Stimulated activated CD8-positive, alpha-beta memory T cell treated with anti-CD3 and anti-CD28 coated beads, Interleukin-4, amount 100 ng/mL, for 48 hours (primary cell): ENCODE results near the gene MTNR1B.

ENCODE experiments used
- DNase-seq: peaks from one replicate; pipeline ENCODE4 v3.0.0-alpha.2; 2020

MTNR1B gene

DNA sequence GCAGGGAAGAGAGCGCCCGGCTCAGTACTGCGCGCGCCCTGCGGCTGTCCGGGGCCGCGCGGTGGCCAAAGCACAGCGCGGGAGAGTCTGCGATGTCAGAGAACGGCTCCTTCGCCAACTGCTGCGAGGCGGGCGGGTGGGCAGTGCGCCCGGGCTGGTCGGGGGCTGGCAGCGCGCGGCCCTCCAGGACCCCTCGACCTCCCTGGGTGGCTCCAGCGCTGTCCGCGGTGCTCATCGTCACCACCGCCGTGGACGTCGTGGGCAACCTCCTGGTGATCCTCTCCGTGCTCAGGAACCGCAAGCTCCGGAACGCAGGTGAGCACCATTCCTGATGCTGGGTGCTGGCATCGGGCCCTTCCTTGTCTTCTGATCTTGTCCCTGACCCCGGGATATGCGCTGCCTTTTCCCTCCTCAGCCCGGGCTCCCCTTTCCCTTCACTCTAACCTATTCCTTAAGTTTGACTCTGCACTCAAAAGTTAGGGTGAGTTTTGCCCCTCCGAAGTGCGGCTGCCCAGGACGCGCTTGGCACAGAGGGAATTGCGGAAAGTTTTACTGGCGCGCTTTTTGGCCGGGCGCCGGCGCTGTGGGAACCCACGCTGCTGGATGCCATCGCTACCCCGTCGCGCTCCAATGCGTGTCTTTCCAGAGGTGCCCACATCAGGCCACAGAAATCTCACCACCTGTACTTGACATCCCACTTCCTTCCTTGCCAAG lies at the start of gene MTNR1B:
Gene MTNR1B (plus strand): TSS at position 18 of the 714 bp plus-strand sequence. CDS start 75 bp downstream, at position 93.
- no peak for DNase-seq

DNA sequence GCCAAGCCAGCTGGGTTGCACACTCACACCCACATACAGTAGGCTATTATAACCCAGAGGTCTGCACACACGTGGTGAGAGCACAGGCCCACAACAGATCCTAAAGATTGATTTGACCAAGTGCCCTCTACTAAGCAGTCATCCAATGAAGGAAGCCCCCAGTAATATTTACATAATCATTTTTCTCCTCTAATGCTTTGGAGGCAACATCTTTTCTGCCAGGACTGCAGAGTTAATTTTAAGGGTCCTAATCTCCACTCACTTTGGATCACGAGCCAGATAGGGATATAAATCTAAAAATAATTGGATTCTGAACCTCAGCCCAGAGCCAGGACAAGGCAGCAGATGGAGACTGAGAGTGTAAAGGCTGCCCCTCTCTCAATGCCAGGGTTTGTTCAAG lies 49.1 kb upstream of the MTNR1B start:
- DNase-seq: no peak

DNA sequence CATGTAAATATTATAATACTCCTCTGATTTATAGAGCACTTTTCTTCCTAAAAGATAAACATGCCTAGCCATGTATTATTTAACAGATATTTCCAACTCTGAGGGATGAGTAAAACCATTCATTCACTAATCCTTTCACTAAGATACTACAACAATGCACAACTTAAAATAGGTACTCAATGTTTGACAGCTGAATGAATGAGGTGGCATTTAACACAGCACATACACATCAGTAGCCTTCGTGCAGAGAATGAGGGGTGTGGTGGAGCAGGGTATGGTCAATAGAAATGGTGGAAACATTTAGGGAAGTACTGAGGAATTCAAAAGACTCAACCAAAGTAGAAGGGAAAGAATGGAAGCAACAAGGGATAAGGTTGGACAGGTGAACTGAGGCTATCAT lies 46.7 kb upstream of the MTNR1B start:
- DNase-seq: no peak

DNA sequence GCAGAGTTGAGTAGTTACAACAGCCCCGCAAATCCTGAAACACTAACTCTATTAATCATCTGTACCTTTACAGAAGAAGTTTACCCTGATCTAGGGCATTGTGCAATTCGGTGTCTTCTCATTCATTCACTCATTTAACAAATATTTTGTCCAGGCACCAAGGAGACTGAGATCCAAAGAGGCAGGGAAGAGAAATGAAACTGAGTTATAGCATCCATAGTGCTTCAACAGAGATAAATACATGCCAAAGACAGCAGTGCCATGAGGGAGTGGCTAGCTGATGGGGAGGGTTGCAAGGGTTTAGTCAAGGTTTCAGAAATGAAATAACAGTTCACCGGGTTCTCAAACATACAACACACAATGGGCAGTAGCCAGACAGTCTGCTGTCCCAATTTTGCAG lies 40.2 kb upstream of the MTNR1B start:
- DNase-seq: no peak

DNA sequence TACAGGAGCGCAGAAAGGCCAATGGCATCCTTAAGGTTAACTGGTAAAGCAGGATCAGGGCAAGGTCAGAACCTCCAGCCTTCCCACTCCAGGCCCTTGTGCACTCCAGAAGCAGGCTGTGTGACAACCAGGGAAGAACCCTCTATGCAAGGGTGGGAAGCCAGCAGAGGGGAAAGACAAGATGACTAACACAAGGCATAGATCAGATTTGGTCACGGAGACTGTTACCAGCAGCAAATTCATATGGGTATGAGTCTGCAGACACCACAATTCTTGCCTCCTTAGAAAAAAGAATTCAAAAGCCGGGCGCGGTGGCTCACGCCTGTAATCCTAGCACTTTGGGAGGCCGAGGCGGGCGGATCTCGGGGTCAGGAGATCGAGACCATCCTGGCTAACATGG lies 39.8 kb upstream of the MTNR1B start:
- DNase-seq: no peak

DNA sequence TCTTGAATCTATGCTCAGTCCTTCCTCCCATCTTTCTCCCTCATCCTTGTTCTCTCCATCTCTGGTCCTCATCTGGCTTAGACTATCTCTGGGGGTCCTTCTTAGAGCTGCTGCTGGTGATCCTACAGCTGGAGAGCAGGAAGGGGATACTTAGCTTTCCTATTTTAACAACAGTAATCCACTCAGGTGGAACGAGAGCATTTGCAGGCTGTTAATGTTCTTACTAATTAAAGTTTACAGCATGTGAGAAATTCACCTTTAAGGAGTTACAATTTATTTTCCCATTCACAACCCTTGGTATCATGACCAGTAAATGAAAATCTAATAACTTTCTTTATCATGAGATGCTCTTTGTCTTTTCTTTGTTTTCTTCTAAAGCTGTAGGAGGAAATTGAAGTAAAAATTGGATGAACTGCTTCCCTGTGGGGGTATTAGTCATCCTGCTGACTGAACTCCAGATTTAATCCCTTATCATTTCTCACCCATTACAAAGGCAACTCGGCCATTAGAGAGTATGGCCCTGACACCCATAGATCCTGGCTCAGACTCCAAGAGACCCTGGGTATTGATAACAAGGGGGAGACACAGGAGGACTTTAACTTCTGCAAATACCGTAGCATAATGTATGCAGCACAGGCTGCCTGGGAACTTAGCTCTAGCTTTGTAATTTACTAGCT lies 37.6 kb upstream of the MTNR1B start:
- DNase-seq: no peak

DNA sequence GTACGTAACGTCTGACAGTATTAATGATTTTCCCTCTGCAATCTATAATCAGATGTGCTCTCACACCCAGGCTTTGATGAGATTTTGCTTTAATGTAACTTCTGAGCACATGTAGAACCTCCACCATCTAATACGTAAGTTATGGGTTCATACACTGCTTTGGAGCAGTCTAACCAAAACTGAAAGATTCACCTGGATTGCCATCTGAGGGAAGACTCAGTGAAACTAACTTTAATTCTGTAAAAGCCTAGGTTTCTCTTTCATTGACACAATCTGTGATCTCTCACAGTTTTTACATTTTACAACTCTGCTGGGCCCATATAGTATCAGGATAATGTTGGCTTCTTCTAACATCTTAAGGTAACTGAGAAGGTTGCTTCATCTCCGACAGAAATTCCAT lies 30.1 kb upstream of the MTNR1B start:
- DNase-seq: no peak

DNA sequence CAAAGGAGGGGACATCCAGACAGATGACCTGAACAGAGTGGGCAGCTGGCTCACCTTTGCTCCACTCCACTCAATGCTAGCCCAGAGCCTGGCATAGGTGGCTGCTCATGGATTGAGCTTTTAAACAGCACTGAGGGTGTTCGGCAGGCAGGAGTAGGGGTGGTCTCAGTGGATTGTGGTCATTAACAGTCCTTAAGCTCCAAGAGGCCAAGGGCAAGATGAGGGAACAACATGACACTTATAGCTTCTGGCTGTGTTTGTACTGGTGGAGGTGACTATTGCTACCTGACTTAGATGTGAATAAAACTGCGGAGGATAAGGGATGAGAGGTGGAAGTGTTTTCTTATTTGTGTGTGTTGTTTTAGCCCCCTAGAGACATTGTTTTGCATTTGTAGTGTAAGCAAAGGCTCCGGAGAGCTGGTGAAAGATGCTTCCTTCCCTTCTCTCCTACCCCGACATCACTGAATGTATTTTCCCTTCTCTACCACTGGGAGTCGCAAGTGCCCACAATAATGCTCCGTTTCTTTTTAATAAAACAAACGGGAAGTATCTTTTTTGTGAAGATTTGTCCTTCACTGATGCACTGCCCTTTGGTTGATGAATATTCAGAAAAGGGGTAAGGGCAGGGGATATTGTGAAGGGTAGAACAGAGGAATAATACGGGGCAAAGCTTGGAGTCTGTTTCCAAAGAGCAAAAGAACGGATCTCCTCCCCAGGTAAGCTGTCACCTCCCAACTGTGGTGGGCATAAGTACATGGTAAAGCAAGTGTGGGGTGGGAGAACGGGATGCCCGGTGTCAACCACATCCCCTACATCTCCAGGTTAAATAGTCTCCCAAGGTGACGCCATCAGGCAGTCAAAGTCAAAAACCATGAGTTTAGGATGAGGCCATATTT lies 27.5 kb upstream of the MTNR1B start:
- DNase-seq: no peak

DNA sequence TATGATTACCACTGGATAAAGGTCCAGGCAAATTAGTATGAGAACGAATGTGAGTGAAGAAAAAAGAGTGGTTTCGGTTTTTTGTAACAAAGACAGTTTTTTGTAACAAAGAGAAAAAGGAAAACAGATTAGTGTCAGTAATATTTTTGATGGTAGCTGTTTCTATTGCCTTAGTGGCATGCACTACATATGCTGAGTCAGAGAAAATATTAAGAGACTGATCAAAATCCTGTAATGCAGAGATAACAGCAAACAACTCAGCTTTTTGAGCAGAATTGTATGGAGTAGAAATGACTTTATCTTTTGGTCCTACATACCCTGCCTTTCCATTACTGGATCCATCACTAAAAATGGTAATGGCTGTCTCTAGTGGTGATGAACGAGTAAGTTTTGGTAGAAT lies 22.7 kb upstream of the MTNR1B start:
- DNase-seq: no peak

DNA sequence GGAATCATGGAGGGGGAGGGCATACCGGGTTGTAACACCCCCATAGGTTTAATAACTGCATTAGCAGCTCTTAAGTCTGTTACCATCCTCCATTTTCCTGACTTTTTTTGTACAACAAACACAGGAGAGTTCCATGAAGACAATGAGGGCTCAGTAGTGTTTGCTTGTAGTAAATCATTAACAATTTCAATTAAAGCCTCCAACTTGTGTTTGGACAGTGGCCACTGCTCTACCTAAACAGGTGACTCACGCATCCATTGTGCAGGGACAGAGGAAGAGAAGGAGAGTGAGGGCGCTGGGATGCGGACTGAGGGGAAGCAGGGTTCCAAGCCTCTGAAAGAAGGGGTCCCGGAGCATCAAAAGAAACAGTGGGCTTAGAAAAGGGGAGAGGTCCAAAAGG lies 21.3 kb upstream of the MTNR1B start:
- no peak for DNase-seq

DNA sequence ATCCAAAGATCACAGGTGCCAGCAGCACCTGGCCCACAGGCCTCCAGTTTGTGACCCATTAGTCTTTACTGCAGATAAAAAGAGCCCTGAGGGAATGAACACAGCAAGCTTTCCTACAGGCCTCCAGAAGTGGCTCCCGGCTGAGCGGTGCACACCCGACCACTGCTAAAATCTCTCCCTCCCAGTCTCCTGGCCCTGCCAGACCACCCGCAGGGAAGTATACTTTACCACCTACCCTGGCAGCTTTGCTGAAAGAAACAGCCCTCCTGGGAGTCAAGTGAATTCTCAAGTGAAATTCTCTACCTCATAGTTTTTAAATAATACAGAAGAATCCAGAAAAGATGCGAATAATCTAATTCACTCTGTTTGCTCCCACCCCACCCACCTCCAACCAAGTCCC lies 15.4 kb upstream of the MTNR1B start:
- no peak for DNase-seq

DNA sequence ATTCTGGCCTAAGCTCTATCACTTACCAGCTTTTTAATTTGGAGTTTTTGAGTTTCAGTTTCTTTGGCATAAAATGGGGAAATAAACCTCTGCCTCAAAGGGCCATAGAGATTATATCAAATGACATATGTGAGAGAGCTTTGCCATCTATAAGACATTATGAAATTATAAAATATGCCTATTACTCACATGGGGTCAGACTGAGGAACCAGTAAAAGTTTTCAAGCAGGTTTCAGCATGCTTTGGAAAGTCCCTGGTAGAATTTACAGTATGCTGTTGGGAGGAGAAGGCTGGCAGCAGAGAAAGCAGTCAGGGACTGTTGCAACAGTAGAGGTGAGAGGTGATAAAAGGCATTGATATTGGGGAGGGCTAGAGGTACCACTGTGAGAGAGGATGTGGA lies 13.6 kb upstream of the MTNR1B start:
- no peak for DNase-seq

DNA sequence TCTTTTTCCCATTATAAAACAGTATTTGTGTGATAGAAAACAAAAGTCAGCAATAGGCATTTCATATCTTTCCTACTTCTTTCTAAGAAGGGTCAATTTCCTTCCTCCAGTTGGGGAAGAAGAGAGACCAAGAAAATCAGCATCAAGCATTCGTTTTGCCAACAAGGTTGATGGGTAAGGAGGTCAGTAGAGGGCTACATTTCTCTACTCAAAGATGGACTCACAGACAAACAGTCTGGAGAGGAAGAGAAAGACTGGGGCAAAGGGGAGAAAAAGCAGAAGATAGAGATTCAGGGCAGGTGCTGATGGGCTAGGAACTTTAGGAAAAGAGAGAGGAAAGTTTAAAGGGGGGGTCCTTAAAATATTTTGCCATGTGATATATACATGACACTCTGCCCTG lies 8.6 kb upstream of the MTNR1B start:
- no peak for DNase-seq

DNA sequence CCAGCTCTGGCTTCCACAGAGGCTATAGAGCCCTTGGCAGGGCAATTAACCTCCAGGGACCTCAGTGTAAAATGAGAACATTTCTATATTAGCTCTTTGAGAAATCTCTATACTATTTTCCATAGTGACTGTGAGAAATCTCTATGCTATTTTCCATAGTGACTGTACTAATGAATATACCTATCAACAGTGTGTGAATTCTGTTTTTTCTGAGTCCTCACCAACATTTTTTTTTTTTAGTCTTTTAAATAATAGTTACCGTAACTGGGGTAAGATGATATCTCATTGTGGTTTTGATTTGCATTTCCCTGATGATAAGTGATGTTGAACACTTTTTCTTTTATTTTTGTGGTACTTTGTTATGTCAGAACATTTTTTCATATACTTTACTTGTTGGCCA lies 7.0 kb upstream of the MTNR1B start:
- no peak for DNase-seq

DNA sequence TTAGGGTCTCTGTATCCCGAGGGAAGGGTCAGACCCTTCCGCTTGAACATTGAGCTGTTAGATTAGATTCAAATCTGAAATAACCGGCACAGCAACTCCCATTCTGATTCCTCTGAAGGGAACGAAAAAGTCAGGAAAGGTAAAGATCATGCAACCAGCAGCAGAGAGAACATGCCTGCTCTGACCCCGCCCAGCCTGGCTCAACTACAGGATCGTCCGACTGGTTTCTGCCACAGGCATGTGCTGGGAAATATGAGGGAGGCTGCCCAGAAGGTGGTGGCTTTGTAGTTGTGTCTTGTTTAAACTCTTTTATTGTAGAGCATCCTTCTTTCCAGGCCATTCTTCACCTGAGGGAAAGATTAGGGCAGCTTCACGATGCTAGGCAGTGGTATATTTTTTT lies 5.0 kb upstream of the MTNR1B start:
- no peak for DNase-seq

DNA sequence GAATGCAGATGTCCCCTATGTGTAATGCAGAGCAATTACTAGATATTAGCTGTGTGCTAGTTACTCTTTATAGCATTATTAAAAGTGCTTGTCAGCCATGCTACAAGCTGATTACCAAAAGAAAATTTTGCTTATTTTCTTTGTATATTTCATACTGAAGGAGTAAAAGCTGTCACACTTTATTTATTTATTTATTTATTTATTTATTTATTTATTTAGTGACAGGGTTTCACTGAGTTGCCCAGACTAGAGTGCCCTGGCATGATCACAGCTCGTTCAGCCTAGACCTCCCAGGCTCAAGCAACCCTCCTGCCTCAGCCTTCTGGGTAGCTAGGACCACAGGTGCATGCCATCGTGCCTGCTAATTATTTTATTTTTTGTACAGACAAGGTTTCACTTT lies 4.3 kb upstream of the MTNR1B start:
- no peak for DNase-seq

DNA sequence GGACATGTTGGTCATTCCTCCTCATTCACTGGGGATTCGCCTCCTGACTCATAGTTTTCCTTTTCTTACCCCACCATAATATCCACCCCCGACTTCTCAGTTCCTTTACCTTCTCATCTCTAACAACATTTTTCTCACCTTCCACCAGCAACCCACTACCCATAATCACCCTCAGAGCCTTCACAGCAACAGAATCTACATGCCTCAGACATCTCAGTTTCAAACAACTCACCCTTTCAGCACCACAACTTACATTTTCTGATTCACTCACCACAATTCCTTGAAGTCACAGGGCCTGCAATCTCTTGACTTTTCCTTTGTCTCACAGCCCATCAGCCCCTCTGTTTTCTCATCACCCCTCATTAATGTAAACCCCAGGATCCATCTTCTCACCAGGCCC lies 2.3 kb upstream of the MTNR1B start:
- DNase-seq: no peak

DNA sequence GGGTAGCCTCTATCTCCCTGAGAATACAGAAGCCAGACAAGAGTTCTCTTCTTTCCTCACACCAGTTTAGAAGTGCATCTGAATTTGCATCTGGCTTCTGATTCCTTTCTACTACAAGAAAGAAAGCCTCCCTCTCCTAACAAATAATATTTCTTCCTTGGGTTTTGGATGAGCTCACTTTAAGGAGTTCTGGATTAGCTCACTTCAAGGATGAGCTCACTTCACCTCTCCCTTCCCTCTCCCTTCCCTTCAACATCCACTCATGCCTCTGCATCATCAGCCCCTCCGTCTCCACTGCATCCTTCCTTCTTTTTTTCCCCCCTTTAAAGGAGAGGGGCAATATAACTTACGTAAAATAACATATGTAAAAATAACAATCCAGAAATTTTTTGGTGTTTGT lies 1.6 kb upstream of the MTNR1B start:
- no peak for DNase-seq

DNA sequence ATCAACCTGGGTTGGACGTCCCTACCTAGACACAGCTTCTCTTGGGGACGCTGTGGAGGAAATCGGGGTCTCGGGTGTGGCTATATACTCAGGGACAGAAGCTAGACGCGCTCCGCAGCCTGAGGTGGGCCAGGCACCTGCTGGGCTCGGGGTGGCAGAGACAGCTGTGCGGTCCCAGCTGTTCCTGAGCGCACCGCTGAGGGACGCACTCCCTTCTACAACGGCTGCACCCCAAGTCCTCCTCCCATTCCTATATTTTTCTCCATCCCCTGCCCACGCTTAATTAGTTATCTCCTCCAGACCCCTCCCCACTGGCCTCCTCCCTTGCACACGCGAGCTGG lies 188 bp upstream of the MTNR1B start:
- DNase-seq: no peak

DNA sequence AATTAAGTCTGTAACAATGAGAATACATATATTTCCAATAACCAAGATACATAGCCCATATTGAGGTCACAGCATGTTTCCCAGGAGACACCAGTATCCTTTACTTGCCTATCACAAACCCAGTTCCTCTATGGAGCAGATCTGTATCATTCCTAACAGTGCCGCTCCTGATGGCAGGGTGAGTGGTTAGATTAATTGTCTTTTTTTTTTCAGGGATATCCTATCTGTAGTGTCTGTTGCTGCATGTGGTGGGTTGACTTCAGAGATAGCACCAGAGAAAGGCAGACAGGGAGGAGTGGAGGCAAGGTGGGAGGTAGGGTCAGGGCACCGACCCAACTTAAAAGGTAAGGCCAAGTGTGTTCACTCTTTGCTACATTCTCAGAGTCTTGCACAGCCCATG lies 2.8 kb downstream of the MTNR1B start:
- no peak for DNase-seq

DNA sequence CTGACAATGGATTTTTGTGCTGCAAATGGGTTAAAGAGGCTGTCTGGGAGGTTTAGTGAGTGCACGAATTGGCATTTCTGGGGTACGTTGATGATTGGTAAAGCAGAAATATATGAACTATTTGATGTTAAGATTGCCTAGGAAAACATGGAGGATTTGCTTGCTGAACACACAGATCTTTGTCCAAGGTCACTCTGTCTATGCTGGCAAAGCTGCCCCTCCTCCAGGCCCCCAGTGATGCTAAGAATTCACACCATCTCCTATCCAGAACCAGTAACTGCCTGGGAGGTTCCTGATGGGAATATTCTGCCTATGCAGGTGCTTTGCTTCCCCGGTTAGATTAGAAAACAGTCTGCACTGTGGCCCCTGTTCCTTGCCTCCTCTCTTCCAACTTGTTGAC lies 5.8 kb downstream of the MTNR1B start:
- no peak for DNase-seq

DNA sequence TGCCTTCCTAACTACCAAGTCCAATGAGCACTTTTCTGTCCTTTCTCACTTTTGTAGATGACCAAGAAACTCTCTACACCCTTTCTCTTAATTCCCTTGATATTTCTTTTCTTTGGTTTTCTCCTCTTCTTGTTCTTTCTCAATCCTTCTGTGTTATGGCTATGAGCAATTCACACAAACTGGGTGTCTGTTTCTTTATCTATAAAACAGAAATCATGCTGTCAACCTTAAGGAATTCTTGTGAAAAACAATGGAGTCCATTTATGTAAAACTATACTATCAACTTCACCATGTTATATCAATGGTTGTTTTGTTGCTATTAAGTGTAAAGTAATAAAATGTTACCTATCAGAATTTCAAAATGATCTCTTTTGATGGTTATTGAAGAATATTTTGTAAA lies 7.2 kb downstream of the MTNR1B start:
- no peak for DNase-seq

DNA sequence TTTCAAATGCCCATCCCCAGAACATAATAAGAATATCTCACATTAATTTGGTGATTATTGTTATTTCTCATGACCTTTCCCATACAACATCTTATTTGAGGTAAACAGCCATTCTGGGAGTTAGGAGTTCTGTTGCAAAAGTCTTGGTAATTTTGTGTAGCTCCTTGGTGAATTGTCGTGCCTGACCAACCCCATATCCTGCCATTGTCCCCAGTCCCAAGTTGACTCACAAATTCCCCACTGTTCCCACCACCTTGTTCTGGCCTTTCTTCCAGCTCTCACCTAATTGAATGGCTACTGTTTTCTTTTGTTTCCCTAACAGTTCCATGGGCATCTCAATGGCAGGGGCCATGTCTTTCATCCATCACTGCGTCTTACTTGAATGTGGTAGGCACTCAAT lies 8.0 kb downstream of the MTNR1B start:
- no peak for DNase-seq
